Esophagus squamous epithelium (tissue), 4 donors: Measurements from ENCODE around the gene CREM.

ENCODE experiments used
- CTCF ChIP-seq, 6 experiments: fragments of 450-650 bp in 4 of 6; fragments of 200-600 bp in 2 of 6; sonication (generic) in 2 of 6; IDR thresholded peaks; one replicate each; pipeline ENCODE4 v1.5.1; 2016 to 2019; ENCODE audit warnings: antibody characterized with exemption in 6 of 6, mild to moderate bottlenecking in 4 of 6, moderate library complexity in 4 of 6
- POLR2A ChIP-seq, 4 donors: fragments of 450-650 bp; IDR thresholded peaks; one replicate each; pipeline ENCODE4 v1.6.1; 2017; ENCODE audit warnings: antibody characterized with exemption in 4 of 4, mild to moderate bottlenecking in 4 of 4, moderate library complexity in 3 of 4

DNA sequence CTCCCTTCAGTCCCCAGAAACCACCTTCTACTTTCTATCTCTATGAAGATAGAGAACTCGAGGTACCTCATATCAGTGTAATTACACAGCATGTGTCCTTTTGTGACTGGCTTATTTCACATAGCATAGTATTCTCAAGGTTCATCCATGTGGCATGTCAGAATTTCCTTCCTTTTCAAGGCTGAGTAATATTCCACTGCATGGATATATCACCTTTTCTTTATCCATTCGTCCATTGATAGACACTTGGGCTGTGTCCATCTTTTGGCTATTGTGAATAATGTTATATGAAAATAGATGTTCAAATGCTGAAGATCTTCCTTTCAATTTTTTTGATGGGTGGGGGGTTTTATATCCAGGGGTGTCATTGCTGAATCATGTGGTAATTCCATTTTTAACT lies 117.9 kb downstream of the CREM start:
- TF ChIP-seq CTCF (IDR thresholded peaks at IDR 0.05) (no peak), POLR2A (IDR thresholded peaks at IDR 0.05) (no peak)
